HEK293 (cell line): ENCODE results near the gene SMAD4.

Experiments
- CTCF ChIP-seq: fragments of 450-650 bp; formaldehyde crosslinking; IDR thresholded peaks from 2 replicates; pipeline ENCODE4 v1.5.1; 2016; ENCODE audit warnings: missing biosample characterization, missing genetic modification characterization
- KLF1 ChIP-seq: fragments of 450-650 bp; formaldehyde crosslinking; IDR thresholded peaks from 2 replicates; pipeline ENCODE4 v1.5.1; 2016; ENCODE audit warnings: missing biosample characterization, missing genetic modification characterization
- REST ChIP-seq: fragments of 450-650 bp; formaldehyde crosslinking; IDR thresholded peaks from 2 replicates; pipeline ENCODE4 v1.5.1; 2016; ENCODE audit warnings: missing biosample characterization, missing genetic modification characterization
- SALL2 ChIP-seq: fragments of 450-650 bp; formaldehyde crosslinking; IDR thresholded peaks from 2 replicates; pipeline ENCODE4 v1.5.0; 2017; ENCODE audit warnings: missing biosample characterization, mild to moderate bottlenecking, missing genetic modification characterization, borderline replicate concordance
- ZBTB8A ChIP-seq: fragments of 450-650 bp; formaldehyde crosslinking; IDR thresholded peaks from 2 replicates; pipeline ENCODE4 v1.5.1; 2016; ENCODE audit warnings: missing biosample characterization, missing genetic modification characterization
- ZNF10 ChIP-seq: fragments of 450-650 bp; formaldehyde crosslinking; IDR thresholded peaks from 2 replicates; pipeline ENCODE4 v1.5.1; 2017; ENCODE audit warnings: missing biosample characterization, missing genetic modification characterization
- ZNF211 ChIP-seq: fragments of 450-650 bp; formaldehyde crosslinking; IDR thresholded peaks from 2 replicates; pipeline ENCODE4 v1.5.1; 2016; ENCODE audit warnings: low read depth, missing biosample characterization, missing genetic modification characterization
- ZNF24 ChIP-seq: fragments of 450-650 bp; formaldehyde crosslinking; IDR thresholded peaks from 2 replicates; pipeline ENCODE4 v1.5.1; 2016; ENCODE audit warnings: missing biosample characterization, missing genetic modification characterization
- ZNF274 ChIP-seq, 2 experiments: fragments of 200-500 bp in 1 of 2; fragments of 450-650 bp in 1 of 2; sonication (Bioruptor generic) in 1 of 2; formaldehyde crosslinking in 1 of 2; IDR thresholded peaks; 2 replicates each; pipeline versions ENCODE4 v1.5.1 to v1.6.1; 2014 to 2016; ENCODE audit warnings: borderline replicate concordance in 1 of 2, inconsistent platforms in 1 of 2, low read length in 1 of 2, missing biosample characterization in 1 of 2, missing genetic modification characterization in 1 of 2
- ZNF302 ChIP-seq: fragments of 450-650 bp; formaldehyde crosslinking; IDR thresholded peaks from 2 replicates; pipeline ENCODE4 v1.5.1; 2016; ENCODE audit warnings: missing biosample characterization, missing genetic modification characterization, low read depth
- ZNF362 ChIP-seq: fragments of 450-650 bp; formaldehyde crosslinking; IDR thresholded peaks from 2 replicates; pipeline ENCODE4 v1.5.1; 2016; ENCODE audit warnings: missing biosample characterization, missing genetic modification characterization
- ZNF37A ChIP-seq: fragments of 450-650 bp; IDR thresholded peaks from 2 replicates; pipeline ENCODE4 v1.5.1; 2018; ENCODE audit warnings: missing biosample characterization, missing genetic modification characterization

GRCh38 chr18:50982086-50982801 is 47.8 kb upstream of the SMAD4 start:
- TF ChIP-seq ZNF362 (tag by site-specific recombination) (no peak), CTCF (tag by site-specific recombination) (no peak), REST (tag by site-specific recombination) (no peak), KLF1 (tag by site-specific recombination) (no peak), ZNF37A (tag by site-specific recombination) (no peak), ZNF274 (IDR thresholded peaks at IDR 0.05; ENCODE audit: low read length) (no peak), ZNF274 (tag by site-specific recombination; IDR thresholded peaks at IDR 0.05; ENCODE audit: borderline replicate concordance) (no peak), ZNF10 (no peak), ZNF24 (tag by site-specific recombination) (no peak), ZNF211 (tag by site-specific recombination) (no peak), ZBTB8A (tag by site-specific recombination) (no peak), SALL2 (tag by site-specific recombination) (no peak), ZNF302 (tag by site-specific recombination) (no peak)
